Epithelial cell of umbilical artery (primary cell): ENCODE data around the gene AHSA1. TPM values are rescaled to one million over a fixed set of nuclear protein-coding genes. Genes with fewer than 3 reads are reported as not detected.

Source experiments
- total RNA-seq: library from RNA; depleted of rRNA; stranded (reverse); fragments of >200 nt; gene quantifications from 2 replicates; pipeline ENCODE4 v1.2.3, GENCODE V29; 2014

Gene AHSA1
- total RNA-seq: 186 and 213 TPM in 2 replicates

DNA sequence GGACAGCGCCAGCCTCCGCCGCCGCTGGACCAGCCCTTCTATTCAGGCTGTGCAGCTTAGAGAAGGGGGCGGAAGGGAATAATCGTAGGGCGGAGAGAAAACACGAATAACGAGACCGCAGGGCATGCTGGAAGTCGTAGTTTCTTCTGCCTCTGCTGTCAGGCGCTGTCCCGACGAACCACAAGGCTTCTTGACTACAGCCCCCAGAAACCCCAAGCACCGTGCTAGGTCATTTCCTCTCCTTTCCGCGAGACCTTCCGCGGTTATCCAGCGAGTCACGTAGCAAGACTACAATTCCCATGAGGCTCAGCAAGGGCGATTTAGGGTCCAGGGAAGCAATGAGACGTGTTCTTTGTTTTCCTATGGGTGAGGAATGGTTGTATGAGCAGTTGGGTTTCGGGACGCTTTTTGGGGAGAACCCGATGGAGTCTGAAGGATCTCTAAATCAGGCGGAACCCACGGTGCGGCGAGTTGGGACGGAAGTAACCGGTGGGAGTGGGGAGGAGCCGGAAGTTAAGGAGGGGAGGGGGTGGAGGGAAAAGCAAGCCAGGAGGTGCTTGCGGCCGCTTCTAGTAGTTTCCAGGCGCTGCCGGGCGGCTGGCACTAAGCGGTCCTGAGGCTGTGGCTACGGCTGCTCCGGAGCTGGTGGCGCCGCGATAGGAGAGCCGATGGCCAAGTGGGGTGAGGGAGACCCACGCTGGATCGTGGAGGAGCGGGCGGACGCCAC lies at the start of gene AHSA1, which contains the start of gene VIPAS39:
Gene AHSA1, plus strand, starts transcription at position 572 of the 727 bp plus-strand sequence. Its CDS starts 97 bp downstream, at position 669.
Gene VIPAS39, minus strand, starts transcription at position 80 of the 727 bp plus-strand sequence. CDS start 3,499 bp downstream, outside the sequence.

DNA sequence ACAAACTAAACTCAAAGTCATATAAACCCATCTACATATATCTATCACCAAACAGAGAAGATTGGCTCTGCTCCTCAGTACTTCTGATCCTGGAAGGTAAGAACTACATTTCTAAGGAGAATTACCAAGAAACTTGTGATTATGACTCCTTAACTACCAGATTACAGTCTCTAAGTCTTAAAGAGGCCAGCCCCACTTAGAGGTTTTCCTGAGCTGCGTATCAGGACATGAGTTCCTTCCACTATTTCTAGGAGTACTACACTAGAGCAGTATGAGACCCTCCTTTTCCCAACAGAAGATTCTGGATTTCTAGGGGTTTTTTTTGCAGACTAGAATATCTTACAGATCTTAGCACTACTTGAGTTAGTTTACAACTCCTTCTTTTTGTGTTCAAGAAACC lies 34.5 kb upstream of the AHSA1 start, which contains the start of gene NOXRED1:
Gene NOXRED1, minus strand, starts transcription at position 101 of the 400 bp plus-strand sequence. CDS start 634 bp downstream, outside the sequence.

DNA sequence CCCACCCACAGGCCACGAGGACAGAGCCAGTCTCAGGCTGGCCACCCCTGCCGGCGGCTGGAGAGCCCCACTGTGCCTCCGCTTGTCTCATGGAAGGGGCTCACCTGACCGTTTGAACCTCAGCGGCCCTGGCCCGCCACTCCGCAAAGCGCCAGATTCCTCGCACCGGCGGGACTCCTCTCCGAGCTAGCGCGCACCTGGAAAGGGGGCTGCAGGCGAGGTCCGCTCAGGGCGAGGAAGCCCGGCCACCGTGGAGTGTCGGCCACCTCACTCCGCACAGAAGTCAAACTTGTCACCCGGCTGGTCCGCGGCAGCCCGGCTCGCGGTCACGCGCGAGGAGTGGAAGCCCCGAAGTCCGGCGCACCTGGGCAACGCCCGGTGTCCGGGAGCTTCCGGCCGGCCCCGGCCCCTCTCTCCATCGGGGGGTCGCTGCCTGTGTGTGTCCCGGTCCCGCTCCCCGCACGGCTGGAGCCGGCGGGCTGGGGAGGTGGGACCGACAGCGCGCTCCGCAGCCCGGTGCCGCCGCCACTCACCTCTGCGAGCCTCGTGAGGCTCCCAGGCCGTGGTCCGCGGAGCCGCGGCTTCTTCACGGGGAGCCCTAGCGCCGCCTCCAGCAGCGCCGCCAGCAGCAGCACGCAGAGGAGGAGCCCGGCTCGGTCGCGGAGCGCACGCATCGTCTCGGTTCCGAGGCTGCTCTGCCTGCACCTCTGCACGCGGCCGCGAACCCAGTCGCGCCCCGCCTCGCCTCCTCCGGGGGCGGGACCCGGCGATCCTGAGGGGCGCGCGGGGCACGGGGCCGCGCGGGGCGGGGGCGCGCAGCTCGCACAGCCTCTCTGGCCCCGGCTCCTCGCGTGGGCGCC lies 40.5 kb downstream of the AHSA1 start, which contains the start of gene ISM2:
Gene ISM2, minus strand, starts transcription at position 697 of the 860 bp plus-strand sequence. Its CDS starts 23 bp downstream, at position 674.

Other genes with a start within 250 kb of the AHSA1 start
- gene NGB, start 186.9 kb upstream of the AHSA1 start, total RNA-seq: not detected in 2 replicates
- 8.4 and 10.0 TPM in 2 replicates for gene POMT2, start 137.2 kb upstream of the AHSA1 start, total RNA-seq
- 14.3 and 23.4 TPM in 2 replicates for gene GSTZ1, start 137.1 kb upstream of the AHSA1 start, total RNA-seq
- gene TMED8, start 81.0 kb upstream of the AHSA1 start, total RNA-seq: 11.0 and 13.8 TPM in 2 replicates
- 2.3 and 4.0 TPM in 2 replicates for gene SAMD15, start 80.7 kb upstream of the AHSA1 start, total RNA-seq
- gene NOXRED1, start 34.6 kb upstream of the AHSA1 start, total RNA-seq: 0.15 TPM in 1 of 2 replicates, not detected in the other
- 35.4 and 36.0 TPM in 2 replicates for gene VIPAS39, start 492 bp upstream of the AHSA1 start, total RNA-seq
- under 0.01 TPM in 1 of 2 replicates, not detected in the other for gene ISM2, start 40.7 kb downstream of the AHSA1 start, total RNA-seq
- 49.4 and 93.5 TPM in 2 replicates for gene SPTLC2, start 158.5 kb downstream of the AHSA1 start, total RNA-seq
- 11.2 and 13.6 TPM in 2 replicates for gene ALKBH1, start 249.9 kb downstream of the AHSA1 start, total RNA-seq